Neural crest cell (in vitro differentiated cells): ENCODE results near the gene GNAL. TPM values are rescaled to one million over a fixed set of nuclear protein-coding genes. Genes with fewer than 3 reads are reported as not detected.

Experiments used
- DNase-seq: peaks from one replicate; pipeline ENCODE4 v3.0.0; 2021; ENCODE audit warnings: low read depth, mixed read lengths, low spot score
- H3K27ac Mint-ChIP-seq: one replicate; pipeline ENCODE4 v1.8.0; 2021; ENCODE audit warnings: mild to moderate bottlenecking, mixed read lengths; ENCODE audit not compliant: unreplicated experiment
- H3K27me3 Mint-ChIP-seq: 2 replicates; pipeline ENCODE4 v1.8.0; 2021; ENCODE audit warnings: low read depth, mild to moderate bottlenecking, mixed read lengths
- H3K36me3 Mint-ChIP-seq: 2 replicates; pipeline ENCODE4 v1.8.0; 2021; ENCODE audit warnings: low read depth, mild to moderate bottlenecking, mixed read lengths
- H3K4me1 Mint-ChIP-seq: 2 replicates; pipeline ENCODE4 v1.8.0; 2021; ENCODE audit warnings: mixed read lengths
- H3K4me3 Mint-ChIP-seq: one replicate; pipeline ENCODE4 v1.8.0; 2021; ENCODE audit warnings: mild to moderate bottlenecking, mixed read lengths
- H3K9me3 Mint-ChIP-seq: 2 replicates; pipeline ENCODE4 v1.8.0; 2021; ENCODE audit warnings: mixed read lengths
- CTCF ChIP-seq: fragments of 200-600 bp; sonication (generic); conservative IDR thresholded peaks from 2 replicates; pipeline ENCODE4 v1.5.0; 2021; ENCODE audit warnings: antibody characterized with exemption, mild to moderate bottlenecking
- total RNA-seq: library from RNA; stranded (reverse); gene quantifications from 2 replicates; pipeline ENCODE4 v1.2.1, GENCODE V29; 2021

Gene GNAL
- total RNA-seq, 1 donor from 2014 or later: 20.4 TPM

DNA sequence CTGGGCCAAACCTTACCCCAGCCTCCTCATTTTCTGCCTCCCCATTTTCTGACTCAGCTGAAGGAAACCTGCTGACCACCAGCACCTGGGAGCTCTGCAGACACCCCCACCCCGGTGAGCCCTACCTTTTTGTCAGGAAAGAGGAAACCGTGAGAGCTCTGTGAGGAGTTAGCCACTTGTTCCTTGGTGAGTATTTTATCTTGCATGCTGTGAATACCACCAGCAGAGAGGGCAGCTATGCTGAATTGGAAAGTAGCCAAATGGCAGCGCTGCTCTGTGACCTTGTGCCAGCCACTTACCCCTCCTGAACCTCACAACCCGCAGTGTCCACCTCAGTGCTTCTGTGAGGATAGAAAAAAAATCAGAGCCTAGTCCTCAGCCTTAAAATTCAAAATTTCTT is 216.5 kb downstream of the GNAL start:
- Mint-ChIP-seq H3K4me3 (peak overlapping the region; percentile 38), H3K9me3 (no peaks in the 10 kb centered on the region), H3K27me3 (no peaks in the 10 kb centered on the region), H3K27ac (no peak overlapping the region), H3K36me3 (no peaks in the 10 kb centered on the region), H3K4me1 (peaks cover 20% of the 10 kb centered on the region)
- no peak for TF ChIP-seq CTCF
- DNase-seq: no peak

DNA sequence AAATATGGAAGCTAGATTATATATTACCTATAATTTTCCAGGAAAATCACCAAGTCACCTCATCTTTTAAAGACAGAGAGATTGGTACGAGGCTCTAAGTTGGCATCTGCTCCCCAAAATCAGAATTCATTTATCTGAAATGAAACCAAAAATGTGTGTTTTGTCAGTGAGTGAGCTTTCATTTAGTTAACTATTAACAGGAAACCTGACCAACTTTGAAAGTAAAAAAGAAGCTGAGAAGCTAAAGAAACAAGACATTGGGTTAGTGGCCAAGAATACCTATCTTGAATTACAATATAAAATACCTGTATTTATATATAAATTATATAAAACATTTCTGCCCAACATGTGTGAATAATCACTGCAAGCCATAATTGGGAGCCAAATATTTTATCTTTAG is 217.1 kb downstream of the GNAL start:
- no peak overlapping the region for H3K27ac Mint-ChIP-seq
- no peak for TF ChIP-seq CTCF
- H3K36me3 Mint-ChIP-seq: no peaks in the 10 kb centered on the region
- H3K9me3 Mint-ChIP-seq: no peaks in the 10 kb centered on the region
- peak overlapping the region; percentile 38 for H3K4me3 Mint-ChIP-seq
- no peak for DNase-seq
- H3K27me3 Mint-ChIP-seq: no peaks in the 10 kb centered on the region
- H3K4me1 Mint-ChIP-seq: peaks cover 20% of the 10 kb centered on the region

- peak overlapping the region; percentile 92 for H3K4me3 Mint-ChIP-seq
- H3K4me1 Mint-ChIP-seq: peaks cover 20% of the 10 kb centered on the region
- no peak for DNase-seq
- TF ChIP-seq CTCF: no peak
- no peaks in the 10 kb centered on the region for H3K27me3 Mint-ChIP-seq
- no peaks in the 10 kb centered on the region for H3K36me3 Mint-ChIP-seq
- no peaks in the 10 kb centered on the region for H3K9me3 Mint-ChIP-seq
- H3K27ac Mint-ChIP-seq: no peak overlapping the region
Observed at GRCh38 chr18:11906926-11907874, 218.1 kb downstream of the GNAL start.

GRCh38 chr18:11908182-11909060 is 219.4 kb downstream of the GNAL start, which contains the start of gene MPPE1:
Gene MPPE1, minus strand, starts transcription at chr18:11908317. Its CDS starts 11,053 bp downstream, at chr18:11897264.
- Mint-ChIP-seq H3K9me3 (no peaks in the 10 kb centered on the region), H3K4me1 (peaks cover 20% of the 10 kb centered on the region), H3K36me3 (no peaks in the 10 kb centered on the region), H3K27me3 (no peaks in the 10 kb centered on the region), H3K4me3 (peak within 1 kb of the TSS; percentile 92), H3K27ac (peak within 1 kb of the TSS; percentile 99)
- peak; percentile 82 for DNase-seq
- peak; percentile 18 for TF ChIP-seq CTCF

DNA sequence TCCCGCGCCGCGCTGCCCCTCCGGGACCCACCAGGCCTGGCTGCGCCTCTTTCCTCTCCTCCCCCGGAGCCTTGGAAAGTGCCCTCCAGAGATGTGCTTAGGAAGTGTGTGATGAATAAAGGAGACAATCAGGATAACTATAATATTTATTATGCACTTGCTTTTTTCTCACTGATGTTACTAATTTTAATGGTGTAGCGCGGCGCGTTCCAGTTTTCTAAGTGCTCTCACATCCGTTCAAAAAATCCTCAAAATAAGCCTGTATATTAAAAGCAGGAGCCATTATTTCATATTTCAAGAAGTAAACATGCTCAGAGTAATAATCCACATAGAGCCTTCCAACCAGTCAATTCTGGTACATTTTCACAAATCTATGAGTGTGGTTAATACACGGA is 220.0 kb downstream of the GNAL start:
- no peak for TF ChIP-seq CTCF
- no peaks in the 10 kb centered on the region for H3K36me3 Mint-ChIP-seq
- H3K27me3 Mint-ChIP-seq: no peaks in the 10 kb centered on the region
- no peak for DNase-seq
- peak overlapping the region; percentile 85 for H3K27ac Mint-ChIP-seq
- no peaks in the 10 kb centered on the region for H3K9me3 Mint-ChIP-seq
- peak overlapping the region; percentile 92 for H3K4me3 Mint-ChIP-seq
- peaks cover 20% of the 10 kb centered on the region for H3K4me1 Mint-ChIP-seq
